ENCODE results near the gene HSPH1. TPM values are rescaled to one million over a fixed set of nuclear protein-coding genes. Genes with fewer than 3 reads are reported as not detected.

HSPH1 gene
- total and polyA plus RNA-seq, 2 of the 13 experiments (the other 11 are each of a cell fraction or from before 2014, with no cell fraction given) = 13.0 to 62.9 TPM

DNA sequence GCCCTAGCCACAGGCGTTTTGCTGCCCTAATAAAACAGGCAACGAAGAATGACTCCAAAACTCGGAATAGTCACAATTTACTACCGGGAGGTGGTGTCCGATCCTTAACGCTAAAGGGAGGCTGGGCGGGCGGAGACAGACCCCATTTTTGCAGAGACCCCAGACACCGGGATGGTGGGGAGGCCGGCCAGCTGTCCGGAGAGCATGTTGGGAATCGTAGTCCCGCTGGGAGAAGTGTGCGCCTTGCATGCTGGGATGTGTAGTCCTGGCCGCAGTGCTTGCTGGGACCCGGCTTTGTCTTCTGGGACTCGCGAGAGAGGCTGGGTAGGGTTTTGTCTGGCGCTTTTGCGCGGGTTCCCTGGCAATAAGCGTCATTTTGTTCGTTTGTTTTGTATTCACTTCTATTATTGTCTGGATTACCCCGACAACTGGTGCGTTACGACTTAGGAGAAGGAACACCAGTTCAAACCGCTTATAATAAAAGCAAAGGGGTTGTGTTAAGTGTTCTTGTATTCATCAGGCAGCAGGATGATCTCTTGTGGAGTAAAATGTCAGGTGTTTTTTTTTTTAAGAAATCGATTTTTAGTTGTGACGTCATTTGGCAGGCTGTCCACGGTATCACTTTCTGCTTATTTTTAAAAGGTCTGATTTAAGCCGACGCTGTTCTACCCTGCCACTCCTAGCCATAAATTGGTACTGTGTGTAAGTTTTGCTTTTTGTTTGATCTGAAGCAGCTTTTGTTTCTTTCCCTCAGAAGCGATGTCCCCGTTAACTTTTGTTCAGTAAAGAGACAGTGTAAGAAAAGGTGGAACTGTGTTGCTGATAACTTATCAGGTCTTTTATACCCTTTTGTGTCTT is 676 bp upstream of the HSPH1 start (continued):
- TF ChIP-seq, protein P1, sequence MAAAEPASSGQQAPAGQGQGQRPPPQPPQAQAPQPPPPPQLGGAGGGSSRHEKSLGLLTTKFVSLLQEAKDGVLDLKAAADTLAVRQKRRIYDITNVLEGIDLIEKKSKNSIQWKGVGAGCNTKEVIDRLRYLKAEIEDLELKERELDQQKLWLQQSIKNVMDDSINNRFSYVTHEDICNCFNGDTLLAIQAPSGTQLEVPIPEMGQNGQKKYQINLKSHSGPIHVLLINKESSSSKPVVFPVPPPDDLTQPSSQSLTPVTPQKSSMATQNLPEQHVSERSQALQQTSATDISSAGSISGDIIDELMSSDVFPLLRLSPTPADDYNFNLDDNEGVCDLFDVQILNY (CRISPR knock-in tag; conservative IDR thresholded peaks at IDR 0.05) = no peak
- TF ChIP-seq STAG1 (CRISPR knock-in tag; IDR thresholded peaks at IDR 0.05) (no peak), DMAP1 (CRISPR knock-in tag; IDR thresholded peaks at IDR 0.05) (no peak), NCOA5 (CRISPR knock-in tag; IDR thresholded peaks at IDR 0.05) (no peak), PHF5A (CRISPR knock-in tag; IDR thresholded peaks at IDR 0.05; ENCODE audit: low read depth, unreplicated experiment) (no peak), TEAD3 (CRISPR knock-in tag; optimal IDR thresholded peaks at IDR 0.05; ENCODE audit: borderline replicate concordance) (peak; percentile 30), FOXA1 (IDR thresholded peaks at IDR 0.05) (no peak), FOXA1 (CRISPR knock-in tag; IDR thresholded peaks at IDR 0.05) (no peak), NCOR1 (IDR thresholded peaks at IDR 0.05; ENCODE audit: borderline replicate concordance, low read length) (no peak), ZBTB1 (CRISPR knock-in tag; IDR thresholded peaks at IDR 0.05; ENCODE audit: borderline replicate concordance) (no peak), MAZ (IDR thresholded peaks at IDR 0.05; ENCODE audit: borderline replicate concordance, low read depth, low read length) (no peak), MAZ (CRISPR knock-in tag; IDR thresholded peaks at IDR 0.05; ENCODE audit: low read depth) (peak; percentile 49; the same call in 1 of the 2 replicates), RFXANK (CRISPR knock-in tag; IDR thresholded peaks at IDR 0.05) (no peak; the same call in 1 of the 2 replicates), CAMTA2 (CRISPR knock-in tag; IDR thresholded peaks at IDR 0.05; ENCODE audit: borderline replicate concordance) (no peak), ZMYM2 (CRISPR knock-in tag; IDR thresholded peaks at IDR 0.05) (no peak), KAT2B (IDR thresholded peaks at IDR 0.05; ENCODE audit: borderline replicate concordance, low read depth, low read length) (no peak), HMG20A (CRISPR knock-in tag; IDR thresholded peaks at IDR 0.05; ENCODE audit: borderline replicate concordance) (0 out of 2 replicates have a peak, but pooled peaks have one; percentile 20), FOXP1 (IDR thresholded peaks at IDR 0.05) (no peak), FOXP1 (CRISPR knock-in tag; IDR thresholded peaks at IDR 0.05) (no peak), ZNF720 (CRISPR knock-in tag; IDR thresholded peaks at IDR 0.05) (no peak), ZFP82 (CRISPR knock-in tag; IDR thresholded peaks at IDR 0.05; ENCODE audit: borderline replicate concordance) (0 out of 2 replicates have a peak, but pooled peaks have one; percentile 48), ZNF432 (CRISPR knock-in tag; IDR thresholded peaks at IDR 0.05; ENCODE audit: borderline replicate concordance) (no peak), NRL (CRISPR knock-in tag; IDR thresholded peaks at IDR 0.05; ENCODE audit: borderline replicate concordance) (no peak), SUZ12 (IDR thresholded peaks at IDR 0.05; ENCODE audit: low read depth, low read length) (peak; percentile 95), NFE2L1 (CRISPR knock-in tag; IDR thresholded peaks at IDR 0.05; ENCODE audit: borderline replicate concordance) (no peak), SMAD1 (CRISPR knock-in tag; IDR thresholded peaks at IDR 0.05; ENCODE audit: borderline replicate concordance, low read depth) (0 out of 2 replicates have a peak, but pooled peaks have one; percentile 55)
- TF ChIP-seq, protein P2, sequence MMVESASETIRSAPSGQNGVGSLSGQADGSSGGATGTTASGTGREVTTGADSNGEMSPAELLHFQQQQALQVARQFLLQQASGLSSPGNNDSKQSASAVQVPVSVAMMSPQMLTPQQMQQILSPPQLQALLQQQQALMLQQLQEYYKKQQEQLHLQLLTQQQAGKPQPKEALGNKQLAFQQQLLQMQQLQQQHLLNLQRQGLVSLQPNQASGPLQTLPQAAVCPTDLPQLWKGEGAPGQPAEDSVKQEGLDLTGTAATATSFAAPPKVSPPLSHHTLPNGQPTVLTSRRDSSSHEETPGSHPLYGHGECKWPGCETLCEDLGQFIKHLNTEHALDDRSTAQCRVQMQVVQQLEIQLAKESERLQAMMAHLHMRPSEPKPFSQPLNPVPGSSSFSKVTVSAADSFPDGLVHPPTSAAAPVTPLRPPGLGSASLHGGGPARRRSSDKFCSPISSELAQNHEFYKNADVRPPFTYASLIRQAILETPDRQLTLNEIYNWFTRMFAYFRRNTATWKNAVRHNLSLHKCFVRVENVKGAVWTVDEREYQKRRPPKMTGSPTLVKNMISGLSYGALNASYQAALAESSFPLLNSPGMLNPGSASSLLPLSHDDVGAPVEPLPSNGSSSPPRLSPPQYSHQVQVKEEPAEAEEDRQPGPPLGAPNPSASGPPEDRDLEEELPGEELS (CRISPR knock-in tag; IDR thresholded peaks at IDR 0.05) = no peak
- TF ChIP-seq, protein P3, sequence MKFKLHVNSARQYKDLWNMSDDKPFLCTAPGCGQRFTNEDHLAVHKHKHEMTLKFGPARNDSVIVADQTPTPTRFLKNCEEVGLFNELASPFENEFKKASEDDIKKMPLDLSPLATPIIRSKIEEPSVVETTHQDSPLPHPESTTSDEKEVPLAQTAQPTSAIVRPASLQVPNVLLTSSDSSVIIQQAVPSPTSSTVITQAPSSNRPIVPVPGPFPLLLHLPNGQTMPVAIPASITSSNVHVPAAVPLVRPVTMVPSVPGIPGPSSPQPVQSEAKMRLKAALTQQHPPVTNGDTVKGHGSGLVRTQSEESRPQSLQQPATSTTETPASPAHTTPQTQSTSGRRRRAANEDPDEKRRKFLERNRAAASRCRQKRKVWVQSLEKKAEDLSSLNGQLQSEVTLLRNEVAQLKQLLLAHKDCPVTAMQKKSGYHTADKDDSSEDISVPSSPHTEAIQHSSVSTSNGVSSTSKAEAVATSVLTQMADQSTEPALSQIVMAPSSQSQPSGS (CRISPR knock-in tag; IDR thresholded peaks at IDR 0.05) = 0 out of 2 replicates have a peak, but pooled peaks have one; percentile 15

All from HepG2 (cell line).